IMR-90 (cell line): Measurements from ENCODE around the gene USP47.
A peak's percentile ranks its signal among the peaks of the same experiment; 100 is the strongest.

Experiments used
- BHLHE40 ChIP-seq: fragments of 150-350 bp; IDR thresholded peaks from 2 replicates; pipeline ENCODE4 v1.6.1; 2016; ENCODE audit warnings: mild to moderate bottlenecking, low read depth, low read length
- CEBPB ChIP-seq: IDR thresholded peaks from 2 replicates; pipeline ENCODE4 v1.6.1; 2012; ENCODE audit warnings: low read depth, low read length, improper control_type of control experiment
- FOS ChIP-seq: fragments of 150-350 bp; IDR thresholded peaks from 2 replicates; pipeline ENCODE4 v1.6.1; 2016; ENCODE audit warnings: low read depth, low read length
- MAFK ChIP-seq: IDR thresholded peaks from 2 replicates; pipeline ENCODE4 v1.6.1; 2012; ENCODE audit warnings: low read depth, low read length, improper control_type of control experiment
- MXI1 ChIP-seq: IDR thresholded peaks from 2 replicates; pipeline ENCODE4 v1.6.1; 2012; ENCODE audit warnings: low read depth, mild to moderate bottlenecking, low read length, moderate library complexity, borderline replicate concordance
- POLR2A ChIP-seq: IDR thresholded peaks from 2 replicates; pipeline ENCODE4 v1.6.1; 2012; ENCODE audit warnings: mild to moderate bottlenecking, low read depth, low read length
- RAD21 ChIP-seq: IDR thresholded peaks from 2 replicates; pipeline ENCODE4 v1.6.1; 2012; ENCODE audit warnings: low read length, improper control_type of control experiment
- RCOR1 ChIP-seq: IDR thresholded peaks from 2 replicates; pipeline ENCODE4 v1.6.1; 2012; ENCODE audit warnings: mild to moderate bottlenecking, low read length, improper control_type of control experiment; ENCODE audit not compliant: insufficient replicate concordance
- RFX5 ChIP-seq: IDR thresholded peaks from 2 replicates; pipeline ENCODE4 v1.8.0; 2012; ENCODE audit warnings: low read depth, mild to moderate bottlenecking, low read length, moderate library complexity
- SMC3 ChIP-seq: fragments of 150-350 bp; IDR thresholded peaks from 2 replicates; pipeline ENCODE4 v1.6.1; 2016; ENCODE audit warnings: low read depth, mild to moderate bottlenecking, antibody characterized with exemption, low read length, moderate library complexity
- USF2 ChIP-seq: fragments of 150-350 bp; IDR thresholded peaks from 2 replicates; pipeline ENCODE4 v1.6.1; 2017; ENCODE audit warnings: mild to moderate bottlenecking, antibody characterized with exemption, low read length, low read depth
- TF ChIP-seq, protein P1 (sequence below): conservative IDR thresholded peaks from 2 replicates; pipeline ENCODE4 v1.5.1; 2012; ENCODE audit warnings: mild to moderate bottlenecking, low read depth, low read length, improper control_type of control experiment

DNA sequence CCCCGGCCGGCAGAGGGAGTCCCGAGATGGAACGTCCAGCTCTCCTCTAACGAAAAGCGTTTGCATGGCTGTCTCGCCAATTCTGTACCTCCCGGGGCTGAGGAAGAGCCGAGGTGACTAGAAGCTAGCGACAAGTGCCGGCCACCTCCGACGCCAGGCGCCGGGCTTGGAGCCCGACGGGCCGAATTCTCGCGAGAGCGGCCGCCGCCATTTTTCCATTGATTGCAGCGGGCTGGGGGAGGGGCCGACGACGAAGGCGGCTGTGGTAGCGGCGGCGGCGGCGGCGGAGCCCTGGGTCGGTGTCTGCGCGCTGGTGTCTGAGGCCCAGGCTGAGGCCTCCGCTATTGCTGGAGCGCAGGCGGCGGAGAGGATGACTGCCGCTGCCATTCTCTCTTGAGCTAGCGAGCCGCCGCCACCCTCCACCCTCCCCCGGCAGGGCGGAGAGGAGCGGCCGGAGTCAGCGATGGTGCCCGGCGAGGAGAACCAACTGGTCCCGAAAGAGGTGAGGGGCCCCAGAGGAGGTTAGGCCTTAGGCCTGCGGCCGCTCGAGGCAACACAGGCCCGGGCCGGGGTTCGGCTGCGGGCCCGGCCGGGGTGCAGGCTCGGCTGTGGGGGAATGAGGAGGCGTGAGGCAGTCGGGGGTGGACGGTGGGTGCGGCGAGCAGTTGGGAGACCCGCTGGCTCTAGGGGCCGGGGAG is at the start of gene USP47:
- TF ChIP-seq, protein P1, sequence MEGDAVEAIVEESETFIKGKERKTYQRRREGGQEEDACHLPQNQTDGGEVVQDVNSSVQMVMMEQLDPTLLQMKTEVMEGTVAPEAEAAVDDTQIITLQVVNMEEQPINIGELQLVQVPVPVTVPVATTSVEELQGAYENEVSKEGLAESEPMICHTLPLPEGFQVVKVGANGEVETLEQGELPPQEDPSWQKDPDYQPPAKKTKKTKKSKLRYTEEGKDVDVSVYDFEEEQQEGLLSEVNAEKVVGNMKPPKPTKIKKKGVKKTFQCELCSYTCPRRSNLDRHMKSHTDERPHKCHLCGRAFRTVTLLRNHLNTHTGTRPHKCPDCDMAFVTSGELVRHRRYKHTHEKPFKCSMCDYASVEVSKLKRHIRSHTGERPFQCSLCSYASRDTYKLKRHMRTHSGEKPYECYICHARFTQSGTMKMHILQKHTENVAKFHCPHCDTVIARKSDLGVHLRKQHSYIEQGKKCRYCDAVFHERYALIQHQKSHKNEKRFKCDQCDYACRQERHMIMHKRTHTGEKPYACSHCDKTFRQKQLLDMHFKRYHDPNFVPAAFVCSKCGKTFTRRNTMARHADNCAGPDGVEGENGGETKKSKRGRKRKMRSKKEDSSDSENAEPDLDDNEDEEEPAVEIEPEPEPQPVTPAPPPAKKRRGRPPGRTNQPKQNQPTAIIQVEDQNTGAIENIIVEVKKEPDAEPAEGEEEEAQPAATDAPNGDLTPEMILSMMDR = peak; percentile 40; the same call in 1 of the 2 replicates
- peak; percentile 80 for TF ChIP-seq POLR2A
- TF ChIP-seq MXI1 = no peak
- no peak for TF ChIP-seq RFX5
- no peak for TF ChIP-seq FOS
- no peak for TF ChIP-seq CEBPB
- no peak for TF ChIP-seq RCOR1
- TF ChIP-seq USF2 = no peak
- TF ChIP-seq SMC3 = peak; percentile 18; the same call in 1 of the 2 replicates
- TF ChIP-seq BHLHE40 = no peak
- TF ChIP-seq RAD21 = 0 out of 2 replicates have a peak, but pooled peaks have one; percentile 14
- no peak for TF ChIP-seq MAFK
